IPS-15b (cell line): ENCODE results near the gene RHOC.

ENCODE experiments used
- H3K27me3 ChIP-seq: one replicate; pipeline ENCODE4 v1.6.1; 2013; ENCODE audit warnings: low read length; ENCODE audit not compliant: control insufficient read depth, insufficient read depth
- H3K36me3 ChIP-seq: one replicate; pipeline ENCODE4 v1.6.1; 2013; ENCODE audit warnings: low read length; ENCODE audit not compliant: control insufficient read depth, insufficient read depth
- H3K4me1 ChIP-seq: one replicate; pipeline ENCODE4 v1.6.1; 2013; ENCODE audit warnings: mild to moderate bottlenecking, low read length; ENCODE audit not compliant: control insufficient read depth, insufficient read depth
- H3K4me3 ChIP-seq: one replicate; pipeline ENCODE4 v1.5.1; 2013; ENCODE audit warnings: low read depth, low read length
- H3K9ac ChIP-seq: one replicate; pipeline ENCODE4 v1.6.1; 2013; ENCODE audit warnings: low read depth, mild to moderate bottlenecking, low read length
- H3K9me3 ChIP-seq: one replicate; pipeline ENCODE4 v1.6.1; 2013; ENCODE audit warnings: mild to moderate bottlenecking, low read length; ENCODE audit not compliant: control insufficient read depth, insufficient read depth

Gene RHOC

DNA sequence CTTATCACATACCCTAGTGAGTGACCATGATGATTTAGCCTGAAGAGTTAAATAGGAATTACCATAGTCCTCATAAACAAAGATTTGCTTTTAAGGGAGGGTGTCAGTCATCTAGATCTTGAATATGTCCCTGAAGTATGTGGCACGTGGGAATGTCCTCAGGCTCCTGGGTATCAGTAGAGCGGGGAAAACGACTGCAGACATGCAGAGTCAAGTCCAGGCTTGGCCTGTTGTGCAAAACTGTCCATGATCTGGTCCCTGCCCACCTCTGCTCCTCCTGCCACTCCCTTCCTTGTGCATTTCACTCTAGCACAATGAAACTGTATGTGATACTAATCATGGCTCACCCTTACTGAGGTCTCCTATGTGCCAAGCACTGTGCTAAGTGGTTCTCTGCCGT, 19.6 kb downstream of the RHOC start:
- Histone ChIP-seq H3K4me1 (no peaks in the 10 kb centered on the region), H3K9ac (no peak overlapping the region), H3K27me3 (peaks cover 2% of the 10 kb centered on the region), H3K4me3 (no peak overlapping the region), H3K36me3 (no peaks in the 10 kb centered on the region), H3K9me3 (no peaks in the 10 kb centered on the region)

DNA sequence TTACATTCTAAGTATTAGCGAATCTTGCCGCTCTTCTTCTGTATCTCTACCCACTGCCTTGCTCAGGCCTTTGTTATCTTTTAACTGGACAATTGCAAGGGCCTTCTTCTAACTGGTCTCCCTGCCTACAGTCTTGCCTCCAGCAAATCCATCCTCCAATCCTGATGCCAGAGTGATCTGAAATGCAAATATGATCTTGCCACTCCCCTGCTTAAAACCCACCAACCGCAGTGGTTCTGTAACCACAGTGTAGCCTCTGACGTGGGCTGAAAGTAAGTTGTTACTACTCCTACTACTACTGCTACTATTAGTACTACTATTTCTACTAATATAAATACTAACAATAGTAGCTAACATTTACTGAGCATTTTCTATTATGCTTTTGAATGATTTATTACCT, 20.1 kb downstream of the RHOC start:
- Histone ChIP-seq H3K4me3 (no peak overlapping the region), H3K27me3 (peaks cover 2% of the 10 kb centered on the region), H3K4me1 (no peaks in the 10 kb centered on the region), H3K36me3 (no peaks in the 10 kb centered on the region), H3K9me3 (no peaks in the 10 kb centered on the region), H3K9ac (no peak overlapping the region)

GRCh38 chr1:112686417-112686816, 20.5 kb downstream of the RHOC start:
- H3K4me1 ChIP-seq, result no peaks in the 10 kb centered on the region
- H3K36me3 ChIP-seq, result no peaks in the 10 kb centered on the region

GRCh38 chr1:112685913-112686312, 21.0 kb downstream of the RHOC start:
- no peaks in the 10 kb centered on the region for H3K4me1 ChIP-seq
- no peaks in the 10 kb centered on the region for H3K9me3 ChIP-seq
- peaks cover 2% of the 10 kb centered on the region for H3K27me3 ChIP-seq
- H3K36me3 ChIP-seq, result no peaks in the 10 kb centered on the region
- H3K4me3 ChIP-seq, result no peak overlapping the region
- H3K9ac ChIP-seq, result no peak overlapping the region

More at GRCh38 chr1:112686417-112686816, 20.5 kb downstream of the RHOC start:
- H3K4me3 ChIP-seq, result no peak overlapping the region
- H3K9me3 ChIP-seq, result no peaks in the 10 kb centered on the region
- no peak overlapping the region for H3K9ac ChIP-seq
- peaks cover 2% of the 10 kb centered on the region for H3K27me3 ChIP-seq

GRCh38 chr1:112678605-112679004, 28.3 kb downstream of the RHOC start:
- no peaks in the 10 kb centered on the region for H3K4me1 ChIP-seq
- H3K27me3 ChIP-seq, result peaks cover 31% of the 10 kb centered on the region
- H3K9ac ChIP-seq, result no peak overlapping the region
- no peak overlapping the region for H3K4me3 ChIP-seq
- no peaks in the 10 kb centered on the region for H3K36me3 ChIP-seq
- H3K9me3 ChIP-seq, result no peaks in the 10 kb centered on the region

DNA sequence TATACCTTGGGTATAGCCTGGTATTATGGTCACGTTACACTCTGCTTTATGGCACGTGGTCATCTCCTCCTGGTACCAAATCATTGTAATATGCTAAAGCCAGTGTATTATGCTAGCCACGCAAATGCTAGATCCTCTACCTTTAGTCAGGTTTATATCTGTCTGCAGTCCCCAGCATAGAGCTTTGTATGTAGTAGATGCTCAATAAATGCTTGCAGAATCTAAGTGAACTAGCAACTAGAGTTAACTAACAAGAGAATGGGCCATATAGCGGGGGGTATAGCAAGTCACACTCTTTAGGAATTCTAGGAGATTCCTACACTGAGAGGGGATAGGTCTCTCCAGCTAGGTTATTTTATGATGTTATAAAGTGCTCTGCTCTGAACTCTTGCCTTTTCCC, 29.4 kb downstream of the RHOC start:
- no peak overlapping the region for H3K4me3 ChIP-seq
- no peaks in the 10 kb centered on the region for H3K36me3 ChIP-seq
- peaks cover 5% of the 10 kb centered on the region for H3K4me1 ChIP-seq
- H3K27me3 ChIP-seq, result peaks cover 31% of the 10 kb centered on the region
- H3K9ac ChIP-seq, result no peak overlapping the region
- no peaks in the 10 kb centered on the region for H3K9me3 ChIP-seq

- H3K36me3 ChIP-seq, result no peaks in the 10 kb centered on the region
- H3K27me3 ChIP-seq, result peaks cover 31% of the 10 kb centered on the region
- H3K4me3 ChIP-seq, result no peak overlapping the region
- no peak overlapping the region for H3K9ac ChIP-seq
- peaks cover 14% of the 10 kb centered on the region for H3K4me1 ChIP-seq
- no peaks in the 10 kb centered on the region for H3K9me3 ChIP-seq
These were observed 30.4 kb downstream of the RHOC start for GRCh38 chr1:112676543-112676942.

DNA sequence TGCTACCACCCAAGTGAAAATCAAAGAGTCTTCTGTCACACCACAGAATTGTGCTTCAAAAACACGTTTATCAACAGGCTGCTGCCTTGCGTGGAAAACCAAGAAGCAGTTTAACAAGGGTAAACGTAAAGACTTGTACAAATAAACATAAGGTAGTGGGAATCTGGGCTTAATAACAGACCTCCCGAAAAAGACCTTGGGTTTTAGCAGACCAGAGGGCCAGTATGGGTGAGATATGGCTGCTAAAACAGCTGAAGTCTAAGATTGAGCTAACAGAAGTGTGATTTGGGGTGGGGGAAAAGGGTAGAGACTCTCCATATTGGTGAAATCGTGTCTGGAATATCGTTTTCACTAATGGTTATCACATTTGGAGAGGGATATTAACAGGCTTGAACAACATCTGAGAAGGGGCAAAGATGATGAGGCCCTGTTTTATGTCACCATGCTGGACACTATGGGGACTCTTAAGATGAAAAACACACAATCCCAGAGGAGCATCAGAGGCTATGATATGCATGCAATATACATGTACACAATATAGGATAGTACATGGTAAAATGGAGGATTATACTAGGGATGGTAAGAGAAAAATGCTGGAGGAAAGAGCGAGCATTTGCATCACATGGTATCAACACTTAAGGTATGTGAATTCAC, 31.1 kb downstream of the RHOC start:
- Histone ChIP-seq H3K27me3 (peaks cover 31% of the 10 kb centered on the region), H3K4me3 (peak overlapping the region; percentile 85), H3K9ac (peak overlapping the region; percentile 51), H3K9me3 (no peaks in the 10 kb centered on the region), H3K4me1 (peaks cover 16% of the 10 kb centered on the region), H3K36me3 (no peaks in the 10 kb centered on the region)

- Histone ChIP-seq H3K36me3 (peaks cover 2% of the 10 kb centered on the region), H3K27me3 (peaks cover 31% of the 10 kb centered on the region), H3K4me1 (peaks cover 16% of the 10 kb centered on the region), H3K9ac (peak overlapping the region; percentile 84), H3K9me3 (no peaks in the 10 kb centered on the region), H3K4me3 (peak overlapping the region; percentile 85)
These were observed 31.8 kb downstream of the RHOC start for GRCh38 chr1:112674986-112675727.

GRCh38 chr1:112674440-112674985, 32.4 kb downstream of the RHOC start, which contains the start of gene MOV10:
MOV10 (plus strand) TSS chr1:112674659; CDS start chr1:112674913, 254 bp downstream.
- Histone ChIP-seq H3K4me1 (peaks cover 16% of the 10 kb centered on the region), H3K9ac (peak within 1 kb of the TSS; percentile 84), H3K4me3 (peak within 1 kb of the TSS; percentile 85), H3K9me3 (no peaks in the 10 kb centered on the region), H3K36me3 (peaks cover 3% of the 10 kb centered on the region), H3K27me3 (peaks cover 31% of the 10 kb centered on the region)

DNA sequence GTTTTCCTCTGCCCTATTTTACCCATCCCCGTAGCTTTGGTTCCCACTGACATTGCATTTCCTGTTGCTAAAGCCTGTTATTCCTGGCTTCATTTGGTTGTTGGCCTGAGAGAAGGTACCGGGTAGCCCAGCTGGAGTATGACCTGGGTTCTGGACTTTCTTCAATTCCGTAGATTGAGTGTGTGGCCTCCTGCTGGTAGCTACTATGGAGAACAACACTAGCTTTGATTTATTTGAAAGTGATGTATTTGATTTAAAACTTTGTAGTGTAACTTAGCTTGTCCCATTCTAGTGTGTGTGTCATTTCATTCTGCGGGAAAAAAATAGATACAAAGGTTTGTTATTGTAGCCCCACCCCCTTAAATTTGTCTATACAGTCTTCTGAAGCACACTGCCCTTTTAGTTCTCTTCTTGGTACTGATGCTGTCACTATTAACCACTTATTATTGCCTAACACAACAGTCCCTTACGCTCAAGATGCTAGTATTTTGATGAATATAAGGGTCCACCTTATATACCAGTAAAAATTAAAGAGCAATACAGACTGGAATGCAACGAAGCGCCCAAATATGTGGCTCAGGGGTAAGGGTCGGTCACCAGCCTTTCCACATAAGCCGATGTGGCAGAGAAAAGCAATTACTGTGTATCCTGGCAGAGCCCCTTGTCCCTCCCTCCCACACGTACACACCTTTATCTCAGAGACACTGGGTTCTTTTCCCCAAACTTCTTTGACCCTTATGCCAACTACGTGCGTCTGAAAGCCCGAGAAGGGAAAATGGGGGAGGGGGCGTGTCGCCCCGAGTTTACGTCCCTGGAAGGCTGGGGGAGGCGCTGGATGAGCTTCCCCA, 33.1 kb downstream of the RHOC start:
- H3K4me3 ChIP-seq, result peak overlapping the region; percentile 85
- peaks cover 7% of the 10 kb centered on the region for H3K36me3 ChIP-seq
- peaks cover 31% of the 10 kb centered on the region for H3K27me3 ChIP-seq
- H3K4me1 ChIP-seq, result peaks cover 16% of the 10 kb centered on the region
- H3K9ac ChIP-seq, result peak overlapping the region; percentile 84
- no peaks in the 10 kb centered on the region for H3K9me3 ChIP-seq
